ENCODE measurements around the gene GRP.

- no peak for TF ChIP-seq EGR1 (IDR thresholded peaks at IDR 0.05; ENCODE audit: borderline replicate concordance in 1 of 2, low read depth in 2 of 2, low read length in 2 of 2)
- no peak for TF ChIP-seq FOS (IDR thresholded peaks at IDR 0.05; ENCODE audit: borderline replicate concordance, extremely low read depth, insufficient read length)
- no peak for TF ChIP-seq JUNB (IDR thresholded peaks at IDR 0.05)
- TF ChIP-seq NFYB (IDR thresholded peaks at IDR 0.05; ENCODE audit: insufficient read depth, low read depth, low read length), result no peak
- no peak; a peak in 1 of 6 replicates for TF ChIP-seq CTCF (IDR thresholded peaks at IDR 0.05 in 2 of 3, conservative IDR thresholded peaks at IDR 0.05 in 1 of 3; ENCODE audit: control insufficient read depth in 2 of 3, extremely low read depth in 1 of 3, insufficient read depth in 1 of 3, low read depth in 3 of 3, low read length in 3 of 3)
- TF ChIP-seq NKRF (conservative IDR thresholded peaks at IDR 0.05), result no peak
- no peak for TF ChIP-seq NR2F1 (conservative IDR thresholded peaks at IDR 0.05)
- no peak for TF ChIP-seq NFYA (IDR thresholded peaks at IDR 0.05; ENCODE audit: borderline replicate concordance, low read depth, low read length)
- no peak for TF ChIP-seq ZNF24 (IDR thresholded peaks at IDR 0.05)
- TF ChIP-seq GABPA (IDR thresholded peaks at IDR 0.05; ENCODE audit: low read depth), result no peak
- TF ChIP-seq CREM (IDR thresholded peaks at IDR 0.05; ENCODE audit: low read depth), result no peak
Observed at GRCh38 chr18:59222341-59222740, 2.4 kb downstream of the GRP start.
